ENCODE measurements around the gene TRAPPC5.

- TF ChIP-seq, protein P1, sequence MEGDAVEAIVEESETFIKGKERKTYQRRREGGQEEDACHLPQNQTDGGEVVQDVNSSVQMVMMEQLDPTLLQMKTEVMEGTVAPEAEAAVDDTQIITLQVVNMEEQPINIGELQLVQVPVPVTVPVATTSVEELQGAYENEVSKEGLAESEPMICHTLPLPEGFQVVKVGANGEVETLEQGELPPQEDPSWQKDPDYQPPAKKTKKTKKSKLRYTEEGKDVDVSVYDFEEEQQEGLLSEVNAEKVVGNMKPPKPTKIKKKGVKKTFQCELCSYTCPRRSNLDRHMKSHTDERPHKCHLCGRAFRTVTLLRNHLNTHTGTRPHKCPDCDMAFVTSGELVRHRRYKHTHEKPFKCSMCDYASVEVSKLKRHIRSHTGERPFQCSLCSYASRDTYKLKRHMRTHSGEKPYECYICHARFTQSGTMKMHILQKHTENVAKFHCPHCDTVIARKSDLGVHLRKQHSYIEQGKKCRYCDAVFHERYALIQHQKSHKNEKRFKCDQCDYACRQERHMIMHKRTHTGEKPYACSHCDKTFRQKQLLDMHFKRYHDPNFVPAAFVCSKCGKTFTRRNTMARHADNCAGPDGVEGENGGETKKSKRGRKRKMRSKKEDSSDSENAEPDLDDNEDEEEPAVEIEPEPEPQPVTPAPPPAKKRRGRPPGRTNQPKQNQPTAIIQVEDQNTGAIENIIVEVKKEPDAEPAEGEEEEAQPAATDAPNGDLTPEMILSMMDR (conservative IDR thresholded peaks at IDR 0.05; ENCODE audit: low read depth, low read length) = no peak
- no peak for TF ChIP-seq EZH2 (IDR thresholded peaks at IDR 0.05; ENCODE audit: borderline replicate concordance, low read depth, low read length, poor library complexity, severe bottlenecking)
These were observed 32.2 kb upstream of the TRAPPC5 start for GRCh38 chr19:7648265-7649014.

Data from A673 (cell line).